Measurements from ENCODE around the gene MERTK.

MERTK gene

DNA sequence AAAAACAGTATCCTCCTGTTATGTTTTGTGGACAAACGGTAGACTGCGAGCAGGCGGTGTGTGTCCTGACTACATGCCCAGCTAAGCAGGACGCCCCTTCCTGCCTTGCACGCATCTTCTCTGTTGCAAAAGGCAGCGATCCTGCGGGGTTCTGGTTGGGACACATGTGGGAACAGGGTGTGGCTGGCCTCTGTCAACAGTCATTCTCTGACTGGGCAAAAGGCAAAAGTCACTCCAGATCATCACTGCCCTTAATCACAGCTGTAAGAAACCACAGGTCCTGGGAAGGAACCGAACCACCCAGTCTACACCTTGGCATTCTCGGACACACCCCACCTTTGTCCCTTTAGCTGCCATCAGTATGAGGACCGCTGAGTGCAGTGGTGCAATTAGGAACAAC lies 112.3 kb downstream of the MERTK start:
- TF ChIP-seq FOXP2 (optimal IDR thresholded peaks at IDR 0.05; ENCODE audit: borderline replicate concordance, extremely low read depth, extremely low read length, insufficient read depth) (no peak), SIN3A (IDR thresholded peaks at IDR 0.05; ENCODE audit: borderline replicate concordance, insufficient read depth, low read length) (no peak)

DNA sequence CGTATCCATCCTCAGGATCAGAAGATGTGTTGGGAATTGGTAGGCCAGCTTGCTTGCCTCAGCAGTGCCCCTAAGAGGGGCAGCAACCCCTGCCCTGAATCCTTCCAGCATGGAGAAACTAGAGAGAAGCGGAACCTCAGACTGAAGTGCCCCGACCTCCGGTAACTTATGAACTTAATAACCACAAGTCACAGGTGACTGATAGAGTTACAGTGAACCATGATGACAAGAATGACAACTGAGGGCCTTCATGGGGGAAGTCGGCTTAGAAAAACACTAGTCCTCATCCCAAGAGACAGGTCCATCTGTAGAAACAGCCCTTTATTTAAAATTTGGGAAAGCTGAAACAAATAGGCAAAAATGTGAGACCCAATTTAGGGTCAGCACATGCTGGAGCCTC lies 114.1 kb downstream of the MERTK start:
- TF ChIP-seq FOXP2 (optimal IDR thresholded peaks at IDR 0.05; ENCODE audit: borderline replicate concordance, extremely low read depth, extremely low read length, insufficient read depth) = no peak
- TF ChIP-seq, protein P1, sequence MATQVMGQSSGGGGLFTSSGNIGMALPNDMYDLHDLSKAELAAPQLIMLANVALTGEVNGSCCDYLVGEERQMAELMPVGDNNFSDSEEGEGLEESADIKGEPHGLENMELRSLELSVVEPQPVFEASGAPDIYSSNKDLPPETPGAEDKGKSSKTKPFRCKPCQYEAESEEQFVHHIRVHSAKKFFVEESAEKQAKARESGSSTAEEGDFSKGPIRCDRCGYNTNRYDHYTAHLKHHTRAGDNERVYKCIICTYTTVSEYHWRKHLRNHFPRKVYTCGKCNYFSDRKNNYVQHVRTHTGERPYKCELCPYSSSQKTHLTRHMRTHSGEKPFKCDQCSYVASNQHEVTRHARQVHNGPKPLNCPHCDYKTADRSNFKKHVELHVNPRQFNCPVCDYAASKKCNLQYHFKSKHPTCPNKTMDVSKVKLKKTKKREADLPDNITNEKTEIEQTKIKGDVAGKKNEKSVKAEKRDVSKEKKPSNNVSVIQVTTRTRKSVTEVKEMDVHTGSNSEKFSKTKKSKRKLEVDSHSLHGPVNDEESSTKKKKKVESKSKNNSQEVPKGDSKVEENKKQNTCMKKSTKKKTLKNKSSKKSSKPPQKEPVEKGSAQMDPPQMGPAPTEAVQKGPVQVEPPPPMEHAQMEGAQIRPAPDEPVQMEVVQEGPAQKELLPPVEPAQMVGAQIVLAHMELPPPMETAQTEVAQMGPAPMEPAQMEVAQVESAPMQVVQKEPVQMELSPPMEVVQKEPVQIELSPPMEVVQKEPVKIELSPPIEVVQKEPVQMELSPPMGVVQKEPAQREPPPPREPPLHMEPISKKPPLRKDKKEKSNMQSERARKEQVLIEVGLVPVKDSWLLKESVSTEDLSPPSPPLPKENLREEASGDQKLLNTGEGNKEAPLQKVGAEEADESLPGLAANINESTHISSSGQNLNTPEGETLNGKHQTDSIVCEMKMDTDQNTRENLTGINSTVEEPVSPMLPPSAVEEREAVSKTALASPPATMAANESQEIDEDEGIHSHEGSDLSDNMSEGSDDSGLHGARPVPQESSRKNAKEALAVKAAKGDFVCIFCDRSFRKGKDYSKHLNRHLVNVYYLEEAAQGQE (IDR thresholded peaks at IDR 0.05; ENCODE audit: insufficient read depth in 1 of 2, low read depth in 2 of 2, low read length in 2 of 2) = no peak
- TF ChIP-seq SIN3A (IDR thresholded peaks at IDR 0.05; ENCODE audit: borderline replicate concordance, insufficient read depth, low read length) = no peak

DNA sequence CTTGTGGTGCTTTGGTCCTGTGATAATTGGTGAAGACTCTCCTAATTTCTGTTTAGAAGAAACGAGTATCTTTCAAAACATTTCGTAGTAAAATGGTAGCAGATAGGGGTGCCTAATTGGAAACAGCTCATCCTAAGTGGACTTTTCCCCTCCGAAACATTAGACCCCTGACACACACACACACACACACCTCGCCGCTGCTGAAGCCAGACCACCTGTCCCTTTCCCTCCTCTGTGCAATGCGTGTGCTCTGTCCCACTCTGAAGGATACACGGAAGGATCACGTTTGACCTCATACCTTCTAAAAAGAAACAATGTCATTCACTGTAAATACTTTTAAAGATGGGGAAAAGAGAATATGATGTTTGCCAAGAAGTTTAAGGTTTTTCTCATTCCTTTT lies 120.4 kb downstream of the MERTK start:
- TF ChIP-seq TAF1 (IDR thresholded peaks at IDR 0.05; ENCODE audit: borderline replicate concordance, insufficient read depth, low read length) = no peak
- no peak for TF ChIP-seq POLR2AphosphoS5 (IDR thresholded peaks at IDR 0.05; ENCODE audit: low read depth, low read length)
- TF ChIP-seq, protein P1 (IDR thresholded peaks at IDR 0.05; ENCODE audit: insufficient read depth in 1 of 2, low read depth in 2 of 2, low read length in 2 of 2) = no peak
- no peak for TF ChIP-seq FOXP2 (optimal IDR thresholded peaks at IDR 0.05; ENCODE audit: borderline replicate concordance, extremely low read depth, extremely low read length, insufficient read depth)
- TF ChIP-seq SIN3A (IDR thresholded peaks at IDR 0.05; ENCODE audit: borderline replicate concordance, insufficient read depth, low read length) = no peak

DNA sequence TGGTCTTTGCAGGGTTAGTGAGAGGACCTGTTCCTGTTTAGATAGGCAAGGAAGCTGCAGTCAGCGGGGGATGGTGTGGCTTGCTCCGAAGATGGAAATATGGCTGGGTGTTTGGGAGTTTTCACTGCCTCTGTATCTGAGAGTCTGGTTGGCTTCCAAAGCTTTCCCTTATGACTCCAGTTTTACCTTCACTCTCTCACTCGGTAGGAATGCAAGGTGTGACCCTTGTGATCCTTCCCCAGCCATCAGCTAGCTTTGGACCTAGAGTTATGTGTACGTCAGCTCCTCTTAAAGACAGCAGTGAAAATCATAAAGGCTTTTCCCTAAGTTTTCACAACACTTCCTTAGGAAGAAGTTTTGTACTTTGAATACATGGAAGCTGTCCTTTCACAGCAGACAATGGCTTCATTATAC lies 121.2 kb downstream of the MERTK start:
- TF ChIP-seq, protein P1 (IDR thresholded peaks at IDR 0.05; ENCODE audit: insufficient read depth in 1 of 2, low read depth in 2 of 2, low read length in 2 of 2) = no peak
- TF ChIP-seq POLR2AphosphoS5 (IDR thresholded peaks at IDR 0.05; ENCODE audit: low read depth, low read length) (no peak), FOXP2 (optimal IDR thresholded peaks at IDR 0.05; ENCODE audit: borderline replicate concordance, extremely low read depth, extremely low read length, insufficient read depth) (no peak), SIN3A (IDR thresholded peaks at IDR 0.05; ENCODE audit: borderline replicate concordance, insufficient read depth, low read length) (no peak; the same call in 1 of the 2 replicates), TAF1 (IDR thresholded peaks at IDR 0.05; ENCODE audit: borderline replicate concordance, insufficient read depth, low read length) (no peak)

- TF ChIP-seq, protein P1 (IDR thresholded peaks at IDR 0.05; ENCODE audit: insufficient read depth in 1 of 2, low read depth in 2 of 2, low read length in 2 of 2) = no peak
- TF ChIP-seq POLR2AphosphoS5 (IDR thresholded peaks at IDR 0.05; ENCODE audit: low read depth, low read length) = no peak
- TF ChIP-seq SIN3A (IDR thresholded peaks at IDR 0.05; ENCODE audit: borderline replicate concordance, insufficient read depth, low read length) = no peak
- no peak for TF ChIP-seq FOXP2 (optimal IDR thresholded peaks at IDR 0.05; ENCODE audit: borderline replicate concordance, extremely low read depth, extremely low read length, insufficient read depth)
- TF ChIP-seq TAF1 (IDR thresholded peaks at IDR 0.05; ENCODE audit: borderline replicate concordance, insufficient read depth, low read length) = no peak
Measured at GRCh38 chr2:112020561-112020960, 122.2 kb downstream of the MERTK start.

Data from PFSK-1 (cell line).